Uterus (tissue), 4 donors: ENCODE data around the gene DCTN2. TPM values are rescaled to one million over a fixed set of nuclear protein-coding genes. Genes with fewer than 3 reads are reported as not detected.

Experiments used
- DNase-seq, 2 donors: peaks; one replicate each; pipeline ENCODE4 v3.0.0-alpha.2; 2019 to 2020
- H3K27ac ChIP-seq, 2 donors: fragments of 200-600 bp; sonication (generic); 1 replicate in 1 of 2; 2 replicates in 1 of 2; pipeline ENCODE4 v1.5.1; 2016 to 2018
- H3K27me3 ChIP-seq, 2 donors: fragments of 200-600 bp; sonication (generic); one replicate each; pipeline ENCODE4 v1.5.1; 2018 to 2019; ENCODE audit warnings: control low read depth in 1 of 2
- H3K36me3 ChIP-seq, 2 donors: fragments of 200-600 bp; sonication (generic); one replicate each; pipeline ENCODE4 v1.5.1; 2019; ENCODE audit warnings: control low read depth in 1 of 2
- H3K4me1 ChIP-seq, 2 donors: fragments of 200-600 bp; sonication (generic); one replicate each; pipeline ENCODE4 v1.5.1; 2018 to 2019; ENCODE audit warnings: control low read depth in 1 of 2
- H3K4me3 ChIP-seq, 2 donors: fragments of 200-600 bp; sonication (generic); 1 replicate in 1 of 2; 2 replicates in 1 of 2; pipeline ENCODE4 v1.5.1; 2018 to 2019; ENCODE audit warnings: mild to moderate bottlenecking in 1 of 2
- H3K9me3 ChIP-seq, 2 donors: fragments of 200-600 bp; sonication (generic); one replicate each; pipeline ENCODE4 v1.5.1; 2019; ENCODE audit warnings: control low read depth in 1 of 2
- CTCF ChIP-seq, 4 experiments: fragments of 200-600 bp in 2 of 4; fragments of 450-650 bp in 2 of 4; sonication (generic) in 2 of 4; IDR thresholded peaks; one replicate each; pipeline ENCODE4 v1.5.1; 2016 to 2019; ENCODE audit warnings: antibody characterized with exemption in 4 of 4, mild to moderate bottlenecking in 2 of 4, moderate library complexity in 1 of 4
- POLR2A ChIP-seq, 2 donors: fragments of 450-650 bp; IDR thresholded peaks; one replicate each; pipeline ENCODE4 v1.6.1; 2016; ENCODE audit warnings: antibody characterized with exemption in 2 of 2, mild to moderate bottlenecking in 1 of 2, moderate library complexity in 1 of 2
- intact Hi-C: fragments of 100-400 bp; cut with DNase I; formaldehyde crosslinking; loops from one replicate; pipeline ENCODE4 v1.15.1; 2023; ENCODE audit warnings: low total_unique reads
- total RNA-seq, 4 donors: library from RNA; depleted of rRNA in 3 of 4; stranded (reverse); fragments of >200 nt in 3 of 4; gene quantifications; one replicate each; pipeline versions ENCODE4 v1.1.0 to v1.2.4, GENCODE V29; 2014 to 2023
- donor health status: DM: yes; HTN: yes; CAD: no.

DCTN2 gene
- total RNA-seq, 4 donors from 2014 or later = 117 to 175 (median 126) TPM

- Histone ChIP-seq H3K27me3 (no peaks in the 10 kb centered on the region), H3K36me3 (no peaks in the 10 kb centered on the region), H3K4me3 (no peak overlapping the region), H3K27ac (no peak overlapping the region), H3K4me1 (no peaks in the 10 kb centered on the region), H3K9me3 (no peaks in the 10 kb centered on the region)
- no peak for DNase-seq
- intact Hi-C loops = no loop called here
- no peak for TF ChIP-seq POLR2A (IDR thresholded peaks at IDR 0.05)
- TF ChIP-seq CTCF (IDR thresholded peaks at IDR 0.05) = no peak
These were observed 11.9 kb upstream of the DCTN2 start for GRCh38 chr12:57558864-57559263.

GRCh38 chr12:57554897-57555296 lies 7.9 kb upstream of the DCTN2 start:
- H3K9me3 ChIP-seq = no peaks in the 10 kb centered on the region
- no peaks in the 10 kb centered on the region for H3K36me3 ChIP-seq
- TF ChIP-seq CTCF (IDR thresholded peaks at IDR 0.05) = no peak
- no peak for TF ChIP-seq POLR2A (IDR thresholded peaks at IDR 0.05)
- no peaks in the 10 kb centered on the region for H3K4me1 ChIP-seq
- H3K4me3 ChIP-seq = no peak overlapping the region
- intact Hi-C loops = no loop called here
- H3K27ac ChIP-seq = no peak overlapping the region
- no peak for DNase-seq
- H3K27me3 ChIP-seq = no peaks in the 10 kb centered on the region

GRCh38 chr12:57554453-57554852 lies 7.5 kb upstream of the DCTN2 start:
- intact Hi-C loops = no loop called here
- Histone ChIP-seq H3K4me3 (no peak overlapping the region), H3K27ac (no peak overlapping the region), H3K27me3 (no peaks in the 10 kb centered on the region), H3K4me1 (no peaks in the 10 kb centered on the region), H3K9me3 (no peaks in the 10 kb centered on the region), H3K36me3 (no peaks in the 10 kb centered on the region)
- no peak for DNase-seq
- TF ChIP-seq POLR2A (IDR thresholded peaks at IDR 0.05) (no peak), CTCF (IDR thresholded peaks at IDR 0.05) (no peak)

- Histone ChIP-seq H3K4me3 (no peak overlapping the region), H3K27me3 (no peaks in the 10 kb centered on the region), H3K9me3 (no peaks in the 10 kb centered on the region), H3K4me1 (no peaks in the 10 kb centered on the region), H3K36me3 (no peaks in the 10 kb centered on the region), H3K27ac (no peak overlapping the region)
- intact Hi-C loops = no loop called here
- TF ChIP-seq POLR2A (IDR thresholded peaks at IDR 0.05) (no peak), CTCF (IDR thresholded peaks at IDR 0.05) (no peak)
- DNase-seq = no peak
These were observed 6.6 kb upstream of the DCTN2 start for GRCh38 chr12:57553343-57554202.

GRCh38 chr12:57552835-57553313 lies 5.9 kb upstream of the DCTN2 start:
- Histone ChIP-seq H3K9me3 (no peaks in the 10 kb centered on the region), H3K4me3 (no peak overlapping the region), H3K27me3 (no peaks in the 10 kb centered on the region), H3K36me3 (no peaks in the 10 kb centered on the region), H3K27ac (no peak overlapping the region), H3K4me1 (no peaks in the 10 kb centered on the region)
- TF ChIP-seq CTCF (IDR thresholded peaks at IDR 0.05) (no peak), POLR2A (IDR thresholded peaks at IDR 0.05) (no peak)
- no peak for DNase-seq
- intact Hi-C loops = no loop called here
